ENCODE data around the gene AVL9.
A peak's percentile ranks its signal among the peaks of the same experiment; 100 is the strongest.
"Not testable (repeated sequence)": the region's sequence is repeated elsewhere in the genome, so short reads cannot be mapped to it uniquely, and the experiment has no call there.

The AVL9 gene

GRCh38 chr7:32494946-32495297 lies 367 bp upstream of the AVL9 start:
- Histone ChIP-seq H3K4me3 (ENCODE audit: low read depth, low read length, poor library complexity, severe bottlenecking) (peak overlapping the region; percentile 94), H3F3A (ENCODE audit: insufficient read depth, low read length) (peaks cover 8% of the 10 kb centered on the region; the same call in 1 of the 2 replicates), H3K79me2 (ENCODE audit: insufficient read depth, low read length) (peaks cover 36% of the 10 kb centered on the region), H3K9me2 (ENCODE audit: low read depth, low read length) (no peaks in the 10 kb centered on the region), H3K4me2 (ENCODE audit: low read length) (peak overlapping the region; percentile 100), H3K36me3 (ENCODE audit: insufficient read depth, low read length) (peaks cover 21% of the 10 kb centered on the region), H3K9me3 (ENCODE audit: low read length) (no peaks in the 10 kb centered on the region), H3K27ac (ENCODE audit: low read depth, low read length, poor library complexity, severe bottlenecking) (peak overlapping the region; percentile 34), H3K27me3 (ENCODE audit: insufficient read depth, low read length) (no peaks in the 10 kb centered on the region), H3K9ac (ENCODE audit: low read length) (peak overlapping the region; percentile 95), H3K4me1 (ENCODE audit: insufficient read depth, low read length, severe bottlenecking) (peaks cover 26% of the 10 kb centered on the region), H2AFZ (ENCODE audit: low read length) (peak overlapping the region; percentile 100), H4K20me1 (ENCODE audit: insufficient read depth, low read length) (no peaks in the 10 kb centered on the region)
- TF ChIP-seq, protein P1, sequence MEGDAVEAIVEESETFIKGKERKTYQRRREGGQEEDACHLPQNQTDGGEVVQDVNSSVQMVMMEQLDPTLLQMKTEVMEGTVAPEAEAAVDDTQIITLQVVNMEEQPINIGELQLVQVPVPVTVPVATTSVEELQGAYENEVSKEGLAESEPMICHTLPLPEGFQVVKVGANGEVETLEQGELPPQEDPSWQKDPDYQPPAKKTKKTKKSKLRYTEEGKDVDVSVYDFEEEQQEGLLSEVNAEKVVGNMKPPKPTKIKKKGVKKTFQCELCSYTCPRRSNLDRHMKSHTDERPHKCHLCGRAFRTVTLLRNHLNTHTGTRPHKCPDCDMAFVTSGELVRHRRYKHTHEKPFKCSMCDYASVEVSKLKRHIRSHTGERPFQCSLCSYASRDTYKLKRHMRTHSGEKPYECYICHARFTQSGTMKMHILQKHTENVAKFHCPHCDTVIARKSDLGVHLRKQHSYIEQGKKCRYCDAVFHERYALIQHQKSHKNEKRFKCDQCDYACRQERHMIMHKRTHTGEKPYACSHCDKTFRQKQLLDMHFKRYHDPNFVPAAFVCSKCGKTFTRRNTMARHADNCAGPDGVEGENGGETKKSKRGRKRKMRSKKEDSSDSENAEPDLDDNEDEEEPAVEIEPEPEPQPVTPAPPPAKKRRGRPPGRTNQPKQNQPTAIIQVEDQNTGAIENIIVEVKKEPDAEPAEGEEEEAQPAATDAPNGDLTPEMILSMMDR (IDR thresholded peaks at IDR 0.05; ENCODE audit: low read length): no peak

DNA sequence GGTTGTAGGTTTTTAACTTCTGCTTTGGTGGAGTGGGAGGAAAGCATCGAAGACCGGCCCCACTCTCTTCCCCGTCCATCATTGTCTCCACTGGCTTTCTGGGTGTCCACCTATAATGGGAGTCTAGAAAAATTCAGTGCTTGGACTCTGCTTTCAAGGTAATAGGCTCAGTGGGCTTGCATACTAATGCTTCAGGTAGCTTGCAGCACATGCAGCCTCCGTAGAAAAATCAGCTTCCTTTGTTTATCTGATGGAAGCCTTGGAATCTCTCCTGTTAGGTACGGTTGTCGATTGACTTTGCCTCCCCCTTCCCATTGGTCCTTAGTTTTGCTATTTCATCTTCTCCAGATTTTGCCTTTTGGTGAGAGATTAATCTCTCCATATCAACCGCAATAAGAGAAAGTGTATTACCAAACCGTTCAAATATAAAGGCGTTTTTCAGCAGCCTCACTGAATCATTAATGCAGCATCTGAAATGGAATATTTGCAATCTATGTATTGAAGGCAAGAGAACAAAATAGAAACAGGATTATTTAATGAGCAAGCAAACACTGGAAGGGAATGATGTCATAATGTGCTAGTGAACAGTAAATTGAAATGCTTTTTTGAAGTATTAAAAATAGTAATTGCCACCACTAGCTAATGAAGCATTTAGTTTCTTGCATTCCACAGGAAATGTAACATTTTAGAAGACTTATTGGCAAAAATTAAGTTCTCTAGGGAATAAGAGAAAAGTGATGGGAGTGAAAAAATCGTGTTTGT lies 944 bp downstream of the AVL9 start:
- no peak overlapping the region for H2AFZ ChIP-seq (ENCODE audit: low read length)
- H4K20me1 ChIP-seq (ENCODE audit: insufficient read depth, low read length): no peaks in the 10 kb centered on the region
- peak overlapping the region; percentile 87 for H3K9ac ChIP-seq (ENCODE audit: low read length)
- peaks cover 8% of the 10 kb centered on the region; the same call in 1 of the 2 replicates for H3F3A ChIP-seq (ENCODE audit: insufficient read depth, low read length)
- peaks cover 31% of the 10 kb centered on the region for H3K4me1 ChIP-seq (ENCODE audit: insufficient read depth, low read length, severe bottlenecking)
- H3K9me2 ChIP-seq (ENCODE audit: low read depth, low read length): no peaks in the 10 kb centered on the region
- no peaks in the 10 kb centered on the region for H3K27me3 ChIP-seq (ENCODE audit: insufficient read depth, low read length)
- H3K79me2 ChIP-seq (ENCODE audit: insufficient read depth, low read length): peaks cover 49% of the 10 kb centered on the region
- H3K36me3 ChIP-seq (ENCODE audit: insufficient read depth, low read length): peaks cover 22% of the 10 kb centered on the region
- peak overlapping the region; percentile 62 for H3K27ac ChIP-seq (ENCODE audit: low read depth, low read length, poor library complexity, severe bottlenecking)
- no peak for TF ChIP-seq EZH2 (IDR thresholded peaks at IDR 0.05; ENCODE audit: borderline replicate concordance, low read length)
- TF ChIP-seq, protein P1 (IDR thresholded peaks at IDR 0.05; ENCODE audit: low read length): no peak
- peak overlapping the region; percentile 77 for H3K4me3 ChIP-seq (ENCODE audit: low read depth, low read length, poor library complexity, severe bottlenecking)
- peak overlapping the region; percentile 86 for H3K4me2 ChIP-seq (ENCODE audit: low read length)
- no peaks in the 10 kb centered on the region for H3K9me3 ChIP-seq (ENCODE audit: low read length)

DNA sequence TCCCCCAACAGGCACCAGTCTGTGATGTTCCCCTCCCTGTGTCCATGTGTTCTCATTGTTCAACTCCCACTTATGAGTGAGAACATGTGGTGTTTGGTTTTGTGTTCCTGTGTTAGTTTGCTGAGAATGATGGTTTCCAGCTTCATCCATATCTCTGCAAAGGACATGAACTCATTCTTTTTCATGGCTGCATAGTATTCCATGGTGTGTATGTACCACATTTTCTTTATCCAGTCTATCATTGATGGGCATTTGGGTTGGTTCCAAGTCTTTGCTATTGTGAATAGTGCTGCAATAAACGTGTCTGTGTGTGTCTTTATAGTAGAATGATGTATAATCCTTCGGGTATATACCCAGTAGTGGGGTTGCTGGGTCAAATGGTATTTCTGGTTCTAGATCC lies 4.5 kb downstream of the AVL9 start:
- not testable (repeated sequence) for H3K9me2 ChIP-seq (ENCODE audit: low read depth, low read length); H3K9me3 ChIP-seq (ENCODE audit: low read length); H3K4me2 ChIP-seq (ENCODE audit: low read length); H3K27ac ChIP-seq (ENCODE audit: low read depth, low read length, poor library complexity, severe bottlenecking); H3K9ac ChIP-seq (ENCODE audit: low read length); H2AFZ ChIP-seq (ENCODE audit: low read length); H3K4me3 ChIP-seq (ENCODE audit: low read depth, low read length, poor library complexity, severe bottlenecking); H3F3A ChIP-seq (ENCODE audit: insufficient read depth, low read length); H3K27me3 ChIP-seq (ENCODE audit: insufficient read depth, low read length); H4K20me1 ChIP-seq (ENCODE audit: insufficient read depth, low read length)
- Histone ChIP-seq H3K36me3 (ENCODE audit: insufficient read depth, low read length) (peaks cover 42% of the 10 kb centered on the region), H3K4me1 (ENCODE audit: insufficient read depth, low read length, severe bottlenecking) (peaks cover 25% of the 10 kb centered on the region), H3K79me2 (ENCODE audit: insufficient read depth, low read length) (peaks cover 83% of the 10 kb centered on the region)

- Histone ChIP-seq H3K36me3 (ENCODE audit: insufficient read depth, low read length) (peaks cover 42% of the 10 kb centered on the region), H3K4me1 (ENCODE audit: insufficient read depth, low read length, severe bottlenecking) (peaks cover 23% of the 10 kb centered on the region), H3K79me2 (ENCODE audit: insufficient read depth, low read length) (peaks cover 85% of the 10 kb centered on the region)
- not testable (repeated sequence) for H3F3A ChIP-seq (ENCODE audit: insufficient read depth, low read length); H3K4me3 ChIP-seq (ENCODE audit: low read depth, low read length, poor library complexity, severe bottlenecking); H3K9me3 ChIP-seq (ENCODE audit: low read length); H4K20me1 ChIP-seq (ENCODE audit: insufficient read depth, low read length); H3K27me3 ChIP-seq (ENCODE audit: insufficient read depth, low read length); H3K9me2 ChIP-seq (ENCODE audit: low read depth, low read length); H2AFZ ChIP-seq (ENCODE audit: low read length); H3K4me2 ChIP-seq (ENCODE audit: low read length); H3K27ac ChIP-seq (ENCODE audit: low read depth, low read length, poor library complexity, severe bottlenecking); H3K9ac ChIP-seq (ENCODE audit: low read length)
Observed at GRCh38 chr7:32500216-32500615, 4.9 kb downstream of the AVL9 start.
